ENCODE measurements around the gene MMP20.

Gene MMP20

GRCh38 chr11:102560555-102561011, 64.5 kb downstream of the MMP20 start:
- DNase-seq (ENCODE audit: low read depth in 2 of 3, low spot score in 2 of 3) = no peak

GRCh38 chr11:102559839-102560238, 65.3 kb downstream of the MMP20 start:
- DNase-seq (ENCODE audit: low read depth in 2 of 3, low spot score in 2 of 3) = no peak

GRCh38 chr11:102555091-102555490, 70.0 kb downstream of the MMP20 start:
- no peak for DNase-seq (ENCODE audit: low read depth in 2 of 3, low spot score in 2 of 3)

GRCh38 chr11:102553835-102554282, 71.3 kb downstream of the MMP20 start:
- DNase-seq (ENCODE audit: low read depth in 2 of 3, low spot score in 2 of 3) = no peak

GRCh38 chr11:102552447-102553194, 72.5 kb downstream of the MMP20 start:
- DNase-seq (ENCODE audit: low read depth in 2 of 3, low spot score in 2 of 3) = no peak

- no peak for DNase-seq (ENCODE audit: low read depth in 2 of 3, low spot score in 2 of 3)
Observed at GRCh38 chr11:102552020-102552419, 73.1 kb downstream of the MMP20 start.

GRCh38 chr11:102551169-102551781, 73.9 kb downstream of the MMP20 start:
- DNase-seq (ENCODE audit: low read depth in 2 of 3, low spot score in 2 of 3) = no peak

- no peak for DNase-seq (ENCODE audit: low read depth in 2 of 3, low spot score in 2 of 3)
Observed at GRCh38 chr11:102546923-102547471, 78.1 kb downstream of the MMP20 start.

GRCh38 chr11:102546427-102546826, 78.7 kb downstream of the MMP20 start:
- no peak for DNase-seq (ENCODE audit: low read depth in 2 of 3, low spot score in 2 of 3)

GRCh38 chr11:102545701-102546100, 79.4 kb downstream of the MMP20 start:
- DNase-seq (ENCODE audit: low read depth in 2 of 3, low spot score in 2 of 3) = no peak

- DNase-seq (ENCODE audit: low read depth in 2 of 3, low spot score in 2 of 3) = no peak
Observed at GRCh38 chr11:102544594-102544993, 80.5 kb downstream of the MMP20 start.

GRCh38 chr11:102539567-102539966, 85.6 kb downstream of the MMP20 start:
- DNase-seq (ENCODE audit: low read depth in 2 of 3, low spot score in 2 of 3) = no peak

GRCh38 chr11:102538932-102539331, 86.2 kb downstream of the MMP20 start:
- DNase-seq (ENCODE audit: low read depth in 2 of 3, low spot score in 2 of 3) = no peak

GRCh38 chr11:102534261-102534872, 90.8 kb downstream of the MMP20 start:
- no peak for DNase-seq (ENCODE audit: low read depth in 2 of 3, low spot score in 2 of 3)

- no peak for DNase-seq (ENCODE audit: low read depth in 2 of 3, low spot score in 2 of 3)
Observed at GRCh38 chr11:102530558-102530957, 94.6 kb downstream of the MMP20 start, which contains the start of gene MMP7. Gene MMP7 (minus strand): TSS chr11:102530747. CDS start chr11:102530700, 47 bp downstream.

- no peak for DNase-seq (ENCODE audit: low read depth in 2 of 3, low spot score in 2 of 3)
Observed at GRCh38 chr11:102528618-102529017, 96.5 kb downstream of the MMP20 start.

- no peak for DNase-seq (ENCODE audit: low read depth in 2 of 3, low spot score in 2 of 3)
Observed at GRCh38 chr11:102527684-102528083, 97.4 kb downstream of the MMP20 start.

- DNase-seq (ENCODE audit: low read depth in 2 of 3, low spot score in 2 of 3) = no peak
Observed at GRCh38 chr11:102527041-102527440, 98.1 kb downstream of the MMP20 start.
